Stimulated activated CD4-positive, alpha-beta T cell treated with anti-CD3 and anti-CD28 coated beads, Interleukin-1b, Interleukin-23, amount 100 ng/mL, for 1 hour (primary cell): Measurements from ENCODE around the gene PIK3R6.
"Not testable (repeated sequence)": the region's sequence is repeated elsewhere in the genome, so short reads cannot be mapped to it uniquely, and the experiment has no call there.

Experiments
- DNase-seq, 2 donors: peaks; one replicate each; pipeline ENCODE4 v3.0.0-alpha.2; 2020; ENCODE audit warnings: low read depth in 2 of 2

PIK3R6 gene

DNA sequence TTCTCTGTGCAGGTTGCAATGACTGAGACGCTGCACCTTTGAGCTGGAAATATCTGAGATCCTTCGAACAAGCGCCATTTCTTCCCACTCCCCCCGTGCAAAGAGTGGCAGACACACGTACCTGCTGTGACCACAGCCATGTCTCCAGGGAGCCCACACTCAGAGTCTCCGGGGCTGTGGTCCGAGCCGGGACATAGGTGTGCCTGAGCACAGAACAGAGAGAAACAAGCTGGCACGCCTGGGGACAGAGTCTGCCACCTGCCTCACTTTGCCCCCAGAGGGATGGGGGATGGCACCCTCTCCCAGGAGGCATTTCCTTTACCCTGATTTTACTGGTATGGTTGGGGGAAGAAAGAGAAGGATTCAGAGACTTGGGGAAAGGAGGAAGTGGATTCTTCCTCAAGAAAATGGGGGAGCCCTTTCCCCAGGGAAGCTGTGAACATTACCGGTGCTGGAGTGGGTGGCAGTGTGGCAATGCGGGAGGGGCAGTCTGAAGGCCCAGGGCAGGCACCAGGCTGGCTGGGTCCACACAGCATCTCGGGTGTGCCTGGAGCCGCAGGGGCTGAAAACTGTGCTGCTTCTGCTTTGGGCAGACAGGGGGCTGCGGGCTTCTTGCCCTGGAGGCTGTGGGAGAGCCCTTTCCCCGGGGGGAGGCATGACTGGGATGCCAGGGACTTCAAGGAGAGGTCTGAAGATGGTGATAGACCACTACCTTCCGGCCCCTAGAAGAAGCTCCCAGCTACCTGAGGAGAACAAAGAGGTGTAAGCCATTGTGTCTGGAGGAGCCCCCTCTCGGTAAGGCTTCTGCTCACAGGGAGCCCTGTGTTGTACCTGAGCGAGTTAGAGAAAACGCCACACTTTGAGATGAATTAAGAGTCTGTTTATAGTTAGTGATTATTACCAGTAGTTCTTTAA lies 6.6 kb upstream of the PIK3R6 start:
- no peak for DNase-seq

DNA sequence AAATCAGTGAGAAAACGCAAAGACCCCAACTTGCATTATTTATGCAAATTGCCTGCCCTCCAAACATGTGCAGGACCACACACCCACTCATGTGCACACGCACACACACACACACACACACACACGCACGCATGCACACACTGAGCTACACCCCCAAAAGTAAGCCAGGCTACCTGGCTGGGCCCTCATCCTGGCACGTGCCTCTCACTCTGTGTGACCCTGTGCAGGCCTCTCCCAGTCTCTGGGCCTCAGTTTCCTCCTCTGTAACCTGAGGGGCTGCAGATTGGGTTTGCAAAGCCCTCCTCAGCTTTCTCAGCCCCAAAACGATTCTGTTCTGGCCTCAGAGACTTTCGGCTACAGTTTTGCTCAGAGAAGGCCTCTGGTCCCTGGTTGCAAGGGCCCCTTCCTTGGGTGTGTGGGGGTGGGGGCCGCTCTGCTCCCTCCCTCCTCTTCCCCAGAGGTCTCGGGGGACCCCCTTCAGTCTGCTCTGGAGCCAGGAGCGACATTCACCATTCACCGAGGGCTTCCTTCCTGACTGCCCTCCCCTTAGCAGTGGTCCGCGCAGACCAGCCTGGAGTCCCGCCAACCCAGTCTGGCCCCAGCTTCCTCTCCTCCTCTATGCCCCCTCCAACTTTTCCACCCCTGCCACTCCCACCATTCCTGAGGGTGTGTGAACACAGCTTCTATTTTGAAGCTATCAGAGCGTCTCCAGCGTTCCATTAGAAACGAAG lies 5.4 kb upstream of the PIK3R6 start:
- no peak for DNase-seq

DNA sequence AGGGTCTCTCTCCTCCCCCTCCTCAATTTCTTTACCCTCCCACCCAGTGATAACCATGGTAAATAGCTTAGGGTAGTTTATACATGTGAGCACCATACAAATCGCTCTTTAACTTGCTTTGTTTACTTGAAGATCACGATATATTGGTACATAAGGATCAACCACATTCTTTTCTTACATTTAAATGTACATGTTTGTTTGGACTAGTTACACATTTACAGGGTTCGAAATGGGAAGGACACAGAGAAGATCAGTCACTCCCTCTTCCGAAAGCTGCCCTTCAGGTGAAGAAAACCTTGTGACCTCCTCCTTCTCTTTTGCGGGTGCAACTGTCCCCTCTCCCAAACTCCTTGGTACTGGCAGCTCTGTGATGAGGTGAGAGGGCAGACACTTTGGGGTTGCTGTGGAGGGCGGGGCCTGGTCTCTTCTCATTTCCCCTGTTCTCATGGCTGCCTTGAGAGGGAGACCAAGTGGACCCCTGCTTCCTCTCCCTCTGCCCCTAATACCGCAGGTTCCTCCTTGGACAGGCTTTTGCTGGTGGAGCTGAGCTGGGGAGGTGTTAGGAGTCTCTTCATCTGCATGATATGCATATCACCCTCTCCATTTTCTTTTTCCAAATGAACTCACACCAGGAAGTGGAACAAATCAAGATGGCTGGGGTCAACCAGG lies 4.7 kb upstream of the PIK3R6 start:
- DNase-seq, result no peak

DNA sequence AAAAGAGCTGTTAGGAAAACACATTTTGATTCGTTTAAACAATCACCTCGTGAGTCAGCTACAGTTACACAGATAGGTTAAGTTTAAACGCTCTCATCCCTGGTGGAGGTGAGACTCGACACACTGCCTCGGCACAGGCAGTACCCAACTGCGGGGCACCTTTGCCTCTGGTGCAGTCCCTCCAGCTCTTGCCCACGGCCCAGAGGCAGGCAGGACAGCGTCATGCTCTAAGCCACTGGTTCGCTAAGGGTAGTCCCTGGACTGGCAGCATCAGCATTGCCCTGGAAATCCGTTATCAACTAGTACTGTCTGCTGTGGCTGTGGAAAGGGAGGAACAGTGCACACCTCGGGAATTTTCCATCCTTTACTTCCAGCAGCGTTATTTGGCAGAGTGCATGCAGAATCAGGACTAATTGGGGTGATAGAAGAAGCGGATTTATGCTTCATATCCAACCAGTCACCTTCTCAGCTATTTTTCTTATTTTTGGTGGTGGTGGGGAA lies 3.7 kb upstream of the PIK3R6 start:
- no peak for DNase-seq

DNA sequence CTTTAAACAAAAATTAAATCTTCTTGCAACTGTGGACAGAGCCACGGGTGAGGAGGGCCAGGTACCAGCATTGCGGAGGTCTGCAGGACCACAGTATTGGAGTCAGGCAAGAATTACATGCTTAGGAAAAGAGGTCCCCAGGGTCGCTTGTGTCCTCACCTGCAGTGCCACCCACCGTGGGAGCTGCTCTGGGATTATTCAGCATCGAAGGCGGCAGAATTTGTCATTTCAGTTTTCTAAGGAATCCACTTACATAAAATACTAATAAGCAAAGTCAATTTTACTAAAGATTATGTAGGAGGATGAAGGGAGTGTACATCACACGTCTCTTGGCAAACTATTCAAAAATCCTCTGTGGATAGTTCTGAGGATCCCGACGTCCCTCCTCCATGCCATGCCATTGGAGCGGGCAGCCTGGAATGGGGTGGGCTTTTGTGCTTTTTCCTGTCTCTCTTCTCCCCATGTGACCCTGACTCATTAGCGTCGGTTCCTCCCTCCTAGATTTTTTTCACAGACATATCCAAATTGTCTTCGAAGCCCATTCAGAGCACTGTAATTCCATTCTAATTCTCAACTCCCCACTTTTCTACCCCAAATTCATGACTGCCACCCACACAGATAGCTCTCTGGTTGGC lies 3.0 kb upstream of the PIK3R6 start:
- no peak for DNase-seq

DNA sequence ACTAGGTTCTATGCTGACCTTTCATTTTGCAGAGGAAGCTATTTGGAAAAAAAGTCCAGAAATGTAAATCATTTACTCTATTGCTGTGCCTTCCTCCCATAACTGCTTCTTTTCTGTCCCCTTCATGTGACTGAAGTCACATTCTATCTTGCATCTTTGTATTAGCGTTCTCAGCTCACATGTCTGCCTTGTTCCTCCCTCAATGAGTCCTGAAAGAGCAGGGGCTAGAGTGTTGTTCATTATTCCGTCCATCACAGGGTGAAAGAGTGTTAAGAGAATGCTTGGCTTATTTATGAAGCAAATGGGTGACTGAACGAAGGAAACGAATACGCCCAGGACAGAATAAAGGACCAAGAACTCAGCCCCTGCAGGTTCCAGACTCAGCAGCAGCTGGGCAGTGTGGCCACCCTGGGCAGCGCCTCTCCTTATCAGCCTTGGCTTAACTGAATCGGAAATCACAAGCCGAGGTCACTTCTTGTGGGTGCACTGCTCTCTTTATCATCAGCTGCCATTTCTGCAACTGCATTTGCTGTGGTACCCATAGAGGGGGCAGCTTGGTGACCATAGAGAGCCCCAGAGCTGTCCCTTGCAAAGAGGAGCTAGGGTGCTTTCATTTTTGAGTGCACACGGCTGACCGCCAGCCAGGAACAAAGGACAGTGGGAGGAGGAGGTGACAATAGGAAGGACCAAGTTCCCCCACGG lies 1.8 kb upstream of the PIK3R6 start:
- no peak for DNase-seq

DNA sequence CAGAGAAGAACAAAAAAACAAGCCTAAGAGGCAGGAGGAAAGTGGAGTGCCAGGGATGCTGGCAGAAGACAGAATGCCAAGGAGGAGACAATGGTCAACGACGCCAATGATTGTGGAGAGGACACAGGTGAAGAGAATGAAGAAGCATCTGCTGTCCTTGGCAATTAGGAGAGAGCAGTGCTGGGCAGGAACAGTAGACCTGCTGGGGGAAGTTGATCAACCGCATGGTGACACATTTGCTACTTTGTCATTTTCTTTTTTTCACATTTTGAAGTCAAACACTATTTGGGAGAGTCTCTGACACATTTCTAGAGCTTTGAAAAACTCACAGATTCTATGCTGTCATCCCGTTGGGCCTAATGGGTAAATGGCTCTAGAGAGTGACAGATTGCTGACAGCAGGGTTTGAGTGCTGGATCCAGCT lies 1.1 kb upstream of the PIK3R6 start:
- no peak for DNase-seq

DNA sequence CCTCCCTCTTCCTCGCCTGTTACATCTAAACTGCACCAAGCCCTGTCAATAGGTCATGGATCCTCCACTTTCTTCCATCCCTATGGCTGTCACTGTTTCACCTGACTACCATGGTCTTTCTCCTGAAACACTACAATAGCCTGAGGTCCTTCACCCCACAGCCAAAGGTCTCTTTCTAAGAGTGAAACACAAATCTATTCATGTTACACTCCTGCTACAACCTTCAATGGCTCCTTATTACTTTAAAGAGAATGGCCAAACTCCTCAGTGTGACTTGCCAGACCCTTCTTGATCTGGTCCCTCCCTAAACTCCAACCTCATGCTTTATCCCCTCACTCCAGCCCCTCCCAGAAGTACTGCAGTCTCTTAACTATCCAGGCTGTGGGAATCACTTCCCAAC lies 618 bp upstream of the PIK3R6 start:
- DNase-seq, result no peak

DNA sequence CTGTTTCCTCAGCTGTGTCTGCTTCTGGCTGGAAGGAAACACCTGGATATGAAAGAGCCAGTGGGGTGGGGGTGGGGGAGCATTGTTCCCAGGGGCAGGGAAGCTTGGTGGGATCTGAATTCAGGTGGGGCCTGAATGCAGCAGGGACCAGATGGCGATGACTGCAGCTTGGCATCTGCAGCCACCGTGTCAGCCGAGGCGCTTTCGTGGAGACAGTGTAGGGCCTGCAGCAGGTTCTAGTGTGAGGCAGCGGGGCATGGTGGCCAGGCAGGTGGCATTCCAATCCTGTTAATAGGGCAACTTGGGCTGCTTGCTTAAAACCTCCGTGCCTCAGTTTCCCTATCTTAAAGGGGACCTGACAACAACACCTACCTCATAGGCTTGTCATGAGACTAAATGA lies 1.7 kb downstream of the PIK3R6 start:
- no peak for DNase-seq

DNA sequence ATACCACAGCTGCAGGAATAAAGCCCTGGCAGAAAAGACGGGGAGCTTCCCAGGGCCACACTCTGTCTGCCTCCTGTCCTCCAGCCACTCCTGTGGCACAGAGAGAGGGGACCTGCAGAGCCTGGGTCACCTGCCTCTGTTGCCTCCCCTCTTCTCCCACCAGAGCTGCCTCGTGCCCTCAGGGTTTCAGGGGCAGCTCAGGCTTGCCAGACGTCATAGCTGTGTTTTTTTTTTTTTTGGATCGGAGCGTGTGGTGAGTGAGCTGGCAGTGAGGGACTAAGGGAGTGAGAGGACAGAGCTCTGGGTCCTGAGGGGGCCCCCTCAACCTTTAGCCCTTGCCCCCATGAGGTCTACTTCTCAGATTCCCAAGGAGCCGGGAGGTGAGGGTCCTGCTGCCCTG lies 2.1 kb downstream of the PIK3R6 start:
- no peak for DNase-seq

DNA sequence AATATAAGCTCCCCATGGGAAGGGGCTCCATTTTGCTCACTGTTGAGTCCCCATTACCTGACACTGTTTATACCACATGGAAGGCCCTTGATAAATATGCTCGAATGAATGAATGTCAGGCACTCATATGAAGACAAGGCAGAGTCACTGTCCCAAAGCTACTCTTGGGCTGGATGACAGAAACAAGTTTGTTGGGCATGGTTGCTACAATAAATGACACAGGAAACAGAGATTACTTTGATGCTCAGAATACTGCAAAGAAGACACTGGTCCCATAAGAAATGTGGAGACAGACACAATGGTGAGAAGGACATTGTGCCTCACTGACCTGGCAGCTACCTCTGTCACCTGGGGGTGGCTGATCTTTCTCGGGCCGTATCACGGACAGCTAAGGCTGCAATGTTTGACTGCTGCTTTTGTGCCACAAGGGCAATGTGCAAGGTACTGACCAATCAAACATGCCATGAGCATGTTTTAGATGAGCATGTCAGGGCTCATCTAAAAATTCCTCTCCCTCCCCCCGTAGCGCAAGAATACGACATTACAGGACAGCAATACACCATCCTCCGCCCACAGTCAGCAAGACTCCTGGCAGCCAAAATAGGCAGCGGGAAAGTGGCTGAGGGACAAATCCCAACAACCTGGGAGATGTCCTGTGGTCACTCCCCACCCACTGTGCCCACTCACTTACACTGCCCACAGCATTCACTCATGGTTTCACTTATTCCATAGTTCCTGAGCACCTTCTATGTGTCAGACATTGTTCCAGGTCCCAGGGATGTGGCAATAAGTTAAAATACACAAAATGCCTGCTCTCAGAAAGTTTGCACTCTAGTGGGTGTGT lies 5.0 kb downstream of the PIK3R6 start:
- DNase-seq, result no peak

DNA sequence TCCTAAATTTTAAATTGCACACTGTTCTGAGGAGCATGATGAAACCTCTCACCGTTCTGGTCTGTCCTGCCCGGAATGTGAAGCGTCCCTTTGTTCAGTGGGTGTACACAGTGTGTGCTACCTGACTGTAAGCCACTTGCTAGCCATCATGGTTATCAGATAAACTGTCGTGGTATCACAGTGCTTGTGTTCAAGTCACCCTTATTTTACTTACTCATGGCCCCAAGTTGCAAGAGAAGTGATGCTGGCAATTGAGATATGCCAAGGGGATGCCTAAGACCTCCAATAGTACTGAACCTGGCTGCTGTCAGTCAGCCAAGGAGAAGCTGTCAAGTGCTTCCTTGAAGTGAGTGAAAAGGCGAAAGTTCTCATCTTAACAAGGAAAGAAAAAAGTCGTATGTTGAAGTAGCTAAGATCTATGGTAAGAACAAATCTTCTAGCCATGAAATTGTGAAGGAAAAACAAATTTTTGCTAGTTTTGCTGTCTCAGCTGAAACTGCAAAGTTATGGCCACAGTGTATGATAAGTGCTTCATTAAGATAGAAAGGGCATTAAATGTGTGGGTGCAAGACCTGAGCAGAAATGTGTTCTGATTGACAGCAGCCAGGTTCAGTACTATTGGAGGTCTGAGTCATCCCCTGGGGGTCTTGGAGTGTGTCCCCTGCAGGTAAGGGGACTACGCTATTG lies 5.8 kb downstream of the PIK3R6 start:
- DNase-seq, result no peak

DNA sequence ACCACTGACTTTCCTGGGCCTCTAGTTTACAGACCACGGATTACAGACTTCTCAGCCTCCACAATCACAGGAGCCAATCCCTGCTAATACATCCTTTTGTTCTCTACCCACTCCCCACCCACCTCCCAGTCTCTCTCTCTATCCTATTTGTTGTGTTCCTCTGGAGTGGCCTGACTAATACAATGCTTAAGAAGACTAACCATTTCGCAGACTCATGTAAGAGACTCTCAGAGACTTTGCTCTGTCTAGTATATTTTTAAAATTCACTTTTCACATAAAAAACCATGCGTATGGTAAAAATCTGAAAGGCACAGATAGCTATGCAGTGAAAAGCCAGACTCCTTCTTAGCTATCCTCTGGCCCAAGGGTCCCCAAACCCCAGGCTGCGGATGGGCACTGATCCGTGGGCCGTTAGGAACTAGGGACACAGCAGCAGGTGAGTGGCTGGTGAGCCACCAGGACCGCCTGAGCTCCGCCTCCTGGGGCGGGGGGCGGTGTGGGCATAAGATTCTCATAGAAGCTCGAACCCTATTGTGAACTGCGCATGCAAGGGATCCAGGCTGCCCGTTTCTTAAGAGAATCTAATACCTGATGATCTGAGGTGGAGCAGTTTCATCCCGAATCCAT lies 7.6 kb downstream of the PIK3R6 start:
- DNase-seq, result no peak

DNA sequence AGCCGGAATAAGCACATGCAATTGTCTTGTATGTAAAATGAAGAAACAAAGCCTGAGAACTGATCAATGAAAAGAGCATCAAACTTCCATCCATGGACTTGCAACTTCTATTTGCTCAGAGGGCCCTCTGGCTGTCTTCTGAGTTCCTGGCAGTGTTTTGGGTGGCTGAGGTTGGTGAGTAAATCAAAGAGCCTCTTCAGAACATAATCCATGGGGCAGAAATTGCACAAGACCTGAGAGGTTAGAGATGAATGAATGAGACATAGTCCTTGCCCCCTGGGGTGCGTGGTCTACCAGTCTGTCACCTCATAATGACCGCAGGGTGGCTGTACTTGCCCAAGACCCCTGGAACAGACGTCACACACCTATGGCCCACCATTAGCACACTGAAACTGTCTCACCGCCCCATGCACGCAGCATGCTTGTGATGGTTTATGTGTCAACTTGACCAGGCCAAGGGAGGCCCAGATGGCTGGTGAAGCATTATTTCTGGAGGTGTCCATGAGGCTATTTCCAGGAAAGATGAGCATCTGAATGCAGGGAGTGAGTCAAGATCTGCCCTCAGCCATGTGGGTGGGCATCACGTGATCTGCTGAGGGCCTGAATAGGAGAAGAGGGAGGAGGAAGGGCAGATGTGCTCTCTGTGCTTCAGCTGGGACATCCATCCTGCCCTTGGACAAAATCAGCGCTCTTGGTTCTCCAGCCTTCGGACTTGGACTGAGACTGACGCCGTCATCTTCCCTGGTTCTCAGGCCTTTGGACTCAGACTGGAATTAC lies 8.3 kb downstream of the PIK3R6 start:
- DNase-seq, result no peak

DNA sequence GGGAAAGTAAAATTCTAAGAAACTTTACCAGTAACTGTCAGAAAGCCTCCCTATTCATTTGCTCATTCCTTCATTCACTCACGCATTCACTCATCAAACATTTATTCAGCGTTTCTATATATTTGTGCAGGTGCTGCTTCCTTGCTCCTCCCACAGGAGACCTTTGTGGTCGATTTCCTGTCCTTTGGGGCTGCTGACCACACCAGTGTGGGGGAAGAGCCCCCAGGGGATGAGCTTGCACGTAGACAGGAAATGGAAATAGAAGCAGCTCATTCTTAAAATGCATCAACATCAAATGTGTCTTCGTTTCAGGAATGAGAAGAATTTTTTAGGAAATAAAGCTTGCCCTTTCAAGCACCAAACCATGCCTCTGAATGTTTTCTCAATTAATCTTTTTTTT lies 9.6 kb downstream of the PIK3R6 start:
- no peak for DNase-seq

DNA sequence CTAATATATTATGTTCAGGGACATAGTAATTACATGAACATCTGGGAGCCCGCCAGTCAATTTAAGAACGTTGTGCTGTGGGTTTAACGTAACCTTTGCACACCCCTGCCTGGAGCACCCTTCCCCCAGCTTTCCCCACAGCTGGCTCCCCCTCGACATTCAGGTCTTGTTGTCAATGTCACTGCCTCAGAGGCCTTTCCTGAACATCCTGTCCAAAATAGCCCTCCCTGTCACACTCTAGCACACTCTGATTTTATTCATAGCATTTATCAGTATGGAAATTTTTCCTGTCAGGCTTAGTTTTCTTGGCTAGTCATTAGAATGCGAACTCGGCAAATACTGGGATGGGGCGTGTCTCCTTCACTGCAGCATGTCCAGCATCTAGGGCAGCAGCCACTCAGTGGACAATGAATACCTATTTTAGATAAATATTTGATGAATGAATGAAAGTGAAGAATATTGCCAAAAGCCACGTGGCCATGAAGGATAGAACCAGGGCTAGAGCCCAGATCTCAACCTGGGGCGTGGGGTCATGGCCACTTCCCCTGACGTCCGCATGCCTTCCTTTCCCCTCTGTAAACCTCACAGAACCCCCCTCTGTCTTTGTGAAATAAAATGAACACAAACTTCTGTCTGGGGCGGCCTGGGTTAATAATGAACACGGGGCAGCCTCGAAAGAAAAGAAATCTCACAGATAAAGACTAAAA lies 10.5 kb downstream of the PIK3R6 start:
- no peak for DNase-seq

DNA sequence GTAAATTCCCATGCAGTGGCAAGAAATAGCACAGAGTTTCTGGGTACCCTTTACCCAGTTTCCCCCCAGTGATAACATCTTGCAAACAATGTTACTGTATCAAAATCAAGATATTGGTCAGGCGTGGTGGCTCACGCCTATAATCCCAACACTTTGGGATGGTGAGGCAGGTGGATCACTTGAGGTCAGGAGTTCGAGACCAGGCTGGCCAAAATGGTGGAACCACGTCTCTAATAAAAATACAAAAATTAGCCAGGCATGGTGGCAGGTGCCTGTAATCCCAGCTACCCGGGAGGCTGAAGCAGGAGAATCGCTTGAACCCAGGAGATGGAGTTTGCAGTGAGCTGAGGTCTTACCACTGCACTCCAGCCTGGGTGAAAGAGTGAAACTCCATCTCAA lies 11.3 kb downstream of the PIK3R6 start:
- DNase-seq, result not testable (repeated sequence)
